Measurements from ENCODE around the gene ERF. TPM values are rescaled to one million over a fixed set of nuclear protein-coding genes. Genes with fewer than 3 reads are reported as not detected.

ERF gene
- total and polyA plus RNA-seq, 10 of the 15 experiments (the other 5 are each of a cell fraction or from before 2014, with no cell fraction given), result 0.02 to 51.8 (median 14.4) TPM

DNA sequence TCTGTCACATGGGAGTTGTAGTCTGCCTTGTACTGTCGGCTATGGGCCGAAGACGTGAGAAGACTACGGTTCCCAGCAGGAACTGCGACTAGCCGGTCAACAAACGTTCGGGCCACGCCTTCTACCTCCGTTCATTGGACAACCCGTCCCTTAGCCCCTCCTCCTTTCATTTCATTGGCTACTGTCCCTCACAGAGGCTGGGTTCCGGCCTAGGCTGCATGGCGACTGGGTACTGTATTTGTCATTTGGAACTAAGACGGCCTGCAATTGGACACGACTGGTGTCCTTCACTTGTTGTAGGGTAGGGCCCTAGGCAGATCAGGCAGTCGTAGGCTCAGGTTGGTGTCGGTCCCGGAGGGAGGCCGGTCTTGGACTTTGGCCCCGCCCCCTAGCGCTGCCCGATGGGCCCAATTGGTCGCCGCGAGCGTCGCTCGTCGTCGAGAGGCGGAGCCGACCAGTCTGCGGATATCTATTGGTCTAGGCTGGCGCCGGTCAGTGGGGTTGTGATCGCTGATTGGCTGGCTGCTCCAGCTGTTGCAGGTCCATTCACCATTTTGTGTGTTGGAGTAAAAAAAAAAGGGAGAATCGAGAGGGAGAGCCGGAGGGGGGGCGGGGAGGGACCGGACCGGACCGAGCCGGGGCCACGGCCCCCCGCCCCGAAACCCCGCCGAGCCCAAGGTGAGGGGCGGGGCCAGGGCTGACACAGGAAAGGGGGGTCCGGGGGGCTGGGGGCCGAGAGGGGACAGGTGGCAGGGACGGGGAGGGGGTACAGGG lies 14.0 kb upstream of the ERF start, which contains the start of gene CIC (continued):
- TF ChIP-seq ETV6 (conservative IDR thresholded peaks at IDR 0.05 in 1 of 2, IDR thresholded peaks at IDR 0.05 in 1 of 2; ENCODE audit: borderline replicate concordance in 1 of 2, low read depth in 1 of 2), result no peak
- TF ChIP-seq, protein P1, sequence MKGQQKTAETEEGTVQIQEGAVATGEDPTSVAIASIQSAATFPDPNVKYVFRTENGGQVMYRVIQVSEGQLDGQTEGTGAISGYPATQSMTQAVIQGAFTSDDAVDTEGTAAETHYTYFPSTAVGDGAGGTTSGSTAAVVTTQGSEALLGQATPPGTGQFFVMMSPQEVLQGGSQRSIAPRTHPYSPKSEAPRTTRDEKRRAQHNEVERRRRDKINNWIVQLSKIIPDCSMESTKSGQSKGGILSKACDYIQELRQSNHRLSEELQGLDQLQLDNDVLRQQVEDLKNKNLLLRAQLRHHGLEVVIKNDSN (IDR thresholded peaks at IDR 0.05; ENCODE audit: borderline replicate concordance, extremely low read length, insufficient read depth, low read depth, low read length), result no peak
- no peak for TF ChIP-seq HDAC6 (IDR thresholded peaks at IDR 0.05; ENCODE audit: unreplicated experiment)
- no peak for TF ChIP-seq CBX5 (IDR thresholded peaks at IDR 0.05; ENCODE audit: low read depth)
- TF ChIP-seq BRCA1 (IDR thresholded peaks at IDR 0.05; ENCODE audit: low read depth, low read length), result peak; percentile 40; the same call in 1 of the 2 replicates
- TF ChIP-seq LARP7 (IDR thresholded peaks at IDR 0.05), result no peak
- TF ChIP-seq ZNF384 (IDR thresholded peaks at IDR 0.05; ENCODE audit: borderline replicate concordance, low read depth, low read length), result peak; percentile 97
- TF ChIP-seq FOXM1 (IDR thresholded peaks at IDR 0.05; ENCODE audit: low read depth, low read length), result no peak; the same call in 1 of the 2 replicates
- TF ChIP-seq, protein P2, sequence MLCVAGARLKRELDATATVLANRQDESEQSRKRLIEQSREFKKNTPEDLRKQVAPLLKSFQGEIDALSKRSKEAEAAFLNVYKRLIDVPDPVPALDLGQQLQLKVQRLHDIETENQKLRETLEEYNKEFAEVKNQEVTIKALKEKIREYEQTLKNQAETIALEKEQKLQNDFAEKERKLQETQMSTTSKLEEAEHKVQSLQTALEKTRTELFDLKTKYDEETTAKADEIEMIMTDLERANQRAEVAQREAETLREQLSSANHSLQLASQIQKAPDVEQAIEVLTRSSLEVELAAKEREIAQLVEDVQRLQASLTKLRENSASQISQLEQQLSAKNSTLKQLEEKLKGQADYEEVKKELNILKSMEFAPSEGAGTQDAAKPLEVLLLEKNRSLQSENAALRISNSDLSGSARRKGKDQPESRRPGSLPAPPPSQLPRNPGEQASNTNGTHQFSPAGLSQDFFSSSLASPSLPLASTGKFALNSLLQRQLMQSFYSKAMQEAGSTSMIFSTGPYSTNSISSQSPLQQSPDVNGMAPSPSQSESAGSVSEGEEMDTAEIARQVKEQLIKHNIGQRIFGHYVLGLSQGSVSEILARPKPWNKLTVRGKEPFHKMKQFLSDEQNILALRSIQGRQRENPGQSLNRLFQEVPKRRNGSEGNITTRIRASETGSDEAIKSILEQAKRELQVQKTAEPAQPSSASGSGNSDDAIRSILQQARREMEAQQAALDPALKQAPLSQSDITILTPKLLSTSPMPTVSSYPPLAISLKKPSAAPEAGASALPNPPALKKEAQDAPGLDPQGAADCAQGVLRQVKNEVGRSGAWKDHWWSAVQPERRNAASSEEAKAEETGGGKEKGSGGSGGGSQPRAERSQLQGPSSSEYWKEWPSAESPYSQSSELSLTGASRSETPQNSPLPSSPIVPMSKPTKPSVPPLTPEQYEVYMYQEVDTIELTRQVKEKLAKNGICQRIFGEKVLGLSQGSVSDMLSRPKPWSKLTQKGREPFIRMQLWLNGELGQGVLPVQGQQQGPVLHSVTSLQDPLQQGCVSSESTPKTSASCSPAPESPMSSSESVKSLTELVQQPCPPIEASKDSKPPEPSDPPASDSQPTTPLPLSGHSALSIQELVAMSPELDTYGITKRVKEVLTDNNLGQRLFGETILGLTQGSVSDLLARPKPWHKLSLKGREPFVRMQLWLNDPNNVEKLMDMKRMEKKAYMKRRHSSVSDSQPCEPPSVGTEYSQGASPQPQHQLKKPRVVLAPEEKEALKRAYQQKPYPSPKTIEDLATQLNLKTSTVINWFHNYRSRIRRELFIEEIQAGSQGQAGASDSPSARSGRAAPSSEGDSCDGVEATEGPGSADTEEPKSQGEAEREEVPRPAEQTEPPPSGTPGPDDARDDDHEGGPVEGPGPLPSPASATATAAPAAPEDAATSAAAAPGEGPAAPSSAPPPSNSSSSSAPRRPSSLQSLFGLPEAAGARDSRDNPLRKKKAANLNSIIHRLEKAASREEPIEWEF (IDR thresholded peaks at IDR 0.05; ENCODE audit: insufficient replicate concordance, low read depth, low read length), result peak; percentile 55
- no peak for TF ChIP-seq MYC (IDR thresholded peaks at IDR 0.05; ENCODE audit: insufficient read depth, insufficient read length, insufficient replicate concordance, low read length, severe bottlenecking)
- no peak for TF ChIP-seq CHD4 (IDR thresholded peaks at IDR 0.05)
- no peak for TF ChIP-seq POLR2AphosphoS2 (IDR thresholded peaks at IDR 0.05; ENCODE audit: low read depth, low read length)
- no peak for TF ChIP-seq EP300 (IDR thresholded peaks at IDR 0.05; ENCODE audit: borderline replicate concordance in 1 of 2, control insufficient read depth in 1 of 2, low read depth in 2 of 2, low read length in 2 of 2)
- TF ChIP-seq, protein P3, sequence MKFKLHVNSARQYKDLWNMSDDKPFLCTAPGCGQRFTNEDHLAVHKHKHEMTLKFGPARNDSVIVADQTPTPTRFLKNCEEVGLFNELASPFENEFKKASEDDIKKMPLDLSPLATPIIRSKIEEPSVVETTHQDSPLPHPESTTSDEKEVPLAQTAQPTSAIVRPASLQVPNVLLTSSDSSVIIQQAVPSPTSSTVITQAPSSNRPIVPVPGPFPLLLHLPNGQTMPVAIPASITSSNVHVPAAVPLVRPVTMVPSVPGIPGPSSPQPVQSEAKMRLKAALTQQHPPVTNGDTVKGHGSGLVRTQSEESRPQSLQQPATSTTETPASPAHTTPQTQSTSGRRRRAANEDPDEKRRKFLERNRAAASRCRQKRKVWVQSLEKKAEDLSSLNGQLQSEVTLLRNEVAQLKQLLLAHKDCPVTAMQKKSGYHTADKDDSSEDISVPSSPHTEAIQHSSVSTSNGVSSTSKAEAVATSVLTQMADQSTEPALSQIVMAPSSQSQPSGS (IDR thresholded peaks at IDR 0.05; ENCODE audit: low read length), result no peak
- TF ChIP-seq NFXL1 (IDR thresholded peaks at IDR 0.05; ENCODE audit: borderline replicate concordance), result no peak
- TF ChIP-seq WRNIP1 (IDR thresholded peaks at IDR 0.05; ENCODE audit: borderline replicate concordance, low read depth, low read length), result no peak
- TF ChIP-seq HDAC2 (IDR thresholded peaks at IDR 0.05), result no peak
- no peak for TF ChIP-seq RUNX3 (IDR thresholded peaks at IDR 0.05; ENCODE audit: low read length)
- TF ChIP-seq YY1 (IDR thresholded peaks at IDR 0.05; ENCODE audit: low read depth, low read length), result peak; percentile 92
- TF ChIP-seq RBBP5 (conservative IDR thresholded peaks at IDR 0.05), result no peak
